CD4-positive, CD25-positive, alpha-beta regulatory T cell (primary cell): ENCODE measurements around the gene ATP8A2. TPM values are rescaled to one million over a fixed set of nuclear protein-coding genes. Genes with fewer than 3 reads are reported as not detected.
A peak's percentile ranks its signal among the peaks of the same experiment; 100 is the strongest.

Experiments used
- ATAC-seq, 2 donors: fragments of 150-1000 bp; cut with Tn5 transposase; one replicate each; pipeline ENCODE4 v1.10.0; 2021; ENCODE audit warnings: low read depth in 2 of 2, moderate number of reproducible peaks in 2 of 2, moderate library complexity in 1 of 2
- DNase-seq, 3 donors: peaks; one replicate each; pipeline versions ENCODE4 v3.0.0 to v3.0.0-alpha.2; 2012 to 2022; ENCODE audit warnings: mixed read lengths in 1 of 3
- H3K27ac ChIP-seq: one replicate; pipeline ENCODE4 v1.7.0; 2013; ENCODE audit warnings: mild to moderate bottlenecking, low read length; ENCODE audit not compliant: insufficient read depth, poor library complexity, severe bottlenecking
- H3K27me3 ChIP-seq: one replicate; pipeline ENCODE4 v1.7.0; 2013; ENCODE audit warnings: low read length; ENCODE audit not compliant: control insufficient read depth, insufficient read depth
- H3K36me3 ChIP-seq: one replicate; pipeline ENCODE4 v1.7.0; 2013; ENCODE audit warnings: mild to moderate bottlenecking, low read length, moderate library complexity; ENCODE audit not compliant: control insufficient read depth, insufficient read depth
- H3K4me1 ChIP-seq: 2 replicates; pipeline ENCODE4 v1.7.0; 2013; ENCODE audit warnings: mild to moderate bottlenecking, low read length; ENCODE audit not compliant: insufficient read depth, control insufficient read depth, poor library complexity, severe bottlenecking
- H3K4me3 ChIP-seq: one replicate; pipeline ENCODE4 v1.7.0; 2013; ENCODE audit warnings: low read depth, mild to moderate bottlenecking, low read length, moderate library complexity
- H3K9me3 ChIP-seq, 2 experiments: 1 replicate in 1 of 2; 2 replicates in 1 of 2; pipeline ENCODE4 v1.7.0; 2013; ENCODE audit warnings: low read length in 2 of 2, mild to moderate bottlenecking in 1 of 2, moderate library complexity in 1 of 2; ENCODE audit not compliant: control insufficient read depth in 2 of 2
- H3K27ac Mint-ChIP-seq, 3 donors: one replicate each; pipeline ENCODE4 v1.8.0; 2020 to 2022; ENCODE audit warnings: mild to moderate bottlenecking in 3 of 3, mixed read lengths in 3 of 3, moderate library complexity in 2 of 3
- H3K27me3 Mint-ChIP-seq: one replicate; pipeline ENCODE4 v1.8.0; 2022; ENCODE audit warnings: mild to moderate bottlenecking, mixed read lengths
- H3K36me3 Mint-ChIP-seq: one replicate; pipeline ENCODE4 v1.8.0; 2020; ENCODE audit warnings: mixed read lengths
- H3K4me1 Mint-ChIP-seq, 4 donors: one replicate each; pipeline ENCODE4 v1.8.0; 2020 to 2022; ENCODE audit warnings: mixed read lengths in 4 of 4, mild to moderate bottlenecking in 1 of 4
- H3K4me3 Mint-ChIP-seq, 4 donors: one replicate each; pipeline ENCODE4 v1.8.0; 2020 to 2022; ENCODE audit warnings: mild to moderate bottlenecking in 4 of 4, mixed read lengths in 4 of 4, moderate library complexity in 3 of 4
- H3K9me3 Mint-ChIP-seq, 7 donors: one replicate each; pipeline ENCODE4 v1.8.0; 2020 to 2022; ENCODE audit warnings: mixed read lengths in 7 of 7, mild to moderate bottlenecking in 3 of 7, moderate library complexity in 2 of 7
- polyA plus RNA-seq, 4 donors: library from polyadenylated mRNA; unstranded; fragments of 300-500 nt; fragmentation: Illumina TruSeq; gene quantifications; one replicate each; pipeline ENCODE4 v1.2.3, GENCODE V29; 2021
- total RNA-seq: library from RNA; stranded (reverse); gene quantifications from one replicate; pipeline ENCODE4 v1.2.3, GENCODE V29; 2022

Gene ATP8A2
- total and polyA plus RNA-seq, 5 donors from 2014 or later: 0.29 to 0.68 (median 0.55) TPM

- DNase-seq (no peak), ATAC-seq (no peak)
- Mint-ChIP-seq H3K27ac (no peak overlapping the region), H3K4me3 (no peak overlapping the region), H3K4me1 (no peaks in the 10 kb centered on the region), H3K36me3 (no peaks in the 10 kb centered on the region), H3K27me3 (peaks cover 12% of the 10 kb centered on the region), H3K9me3 (peaks cover 0 to 8% (median 3%) of the 10 kb centered on the region in 7 donors)
- Histone ChIP-seq H3K27me3 (no peaks in the 10 kb centered on the region), H3K4me1 (no peaks in the 10 kb centered on the region), H3K4me3 (no peak overlapping the region), H3K9me3 (no peaks in the 10 kb centered on the region), H3K36me3 (no peaks in the 10 kb centered on the region), H3K27ac (no peak overlapping the region)
Measured at GRCh38 chr13:25673711-25674110, 301.9 kb downstream of the ATP8A2 start.

- no peak overlapping the region for H3K27ac Mint-ChIP-seq
- peaks cover 0 to 4% (median 3%) of the 10 kb centered on the region in 7 donors for H3K9me3 Mint-ChIP-seq
- Histone ChIP-seq H3K27ac (no peak overlapping the region), H3K36me3 (no peaks in the 10 kb centered on the region), H3K9me3 (no peaks in the 10 kb centered on the region), H3K27me3 (no peaks in the 10 kb centered on the region), H3K4me3 (no peak overlapping the region), H3K4me1 (no peaks in the 10 kb centered on the region)
- no peaks in the 10 kb centered on the region for H3K36me3 Mint-ChIP-seq
- ATAC-seq (no peak), DNase-seq (no peak)
- H3K27me3 Mint-ChIP-seq: peaks cover 12% of the 10 kb centered on the region
- no peaks in the 10 kb centered on the region for H3K4me1 Mint-ChIP-seq
- H3K4me3 Mint-ChIP-seq: no peak overlapping the region
Measured at GRCh38 chr13:25674371-25674770, 302.6 kb downstream of the ATP8A2 start.

GRCh38 chr13:25675060-25675459 lies 303.3 kb downstream of the ATP8A2 start:
- no peaks in the 10 kb centered on the region for H3K4me1 ChIP-seq
- no peaks in the 10 kb centered on the region for H3K9me3 ChIP-seq
- no peaks in the 10 kb centered on the region for H3K27me3 ChIP-seq
- Mint-ChIP-seq H3K27ac (no peak overlapping the region), H3K36me3 (no peaks in the 10 kb centered on the region), H3K9me3 (peaks cover 0 to 2% (median 0%) of the 10 kb centered on the region in 7 donors), H3K27me3 (peaks cover 12% of the 10 kb centered on the region), H3K4me1 (no peaks in the 10 kb centered on the region), H3K4me3 (no peak overlapping the region)
- no peaks in the 10 kb centered on the region for H3K36me3 ChIP-seq
- no peak overlapping the region for H3K27ac ChIP-seq
- ATAC-seq: no peak
- DNase-seq: no peak
- no peak overlapping the region for H3K4me3 ChIP-seq

- Mint-ChIP-seq H3K27ac (no peak overlapping the region), H3K4me3 (no peak overlapping the region), H3K9me3 (peaks cover 0 to 1% (median 0%) of the 10 kb centered on the region in 7 donors), H3K4me1 (no peaks in the 10 kb centered on the region), H3K36me3 (no peaks in the 10 kb centered on the region), H3K27me3 (peaks cover 7% of the 10 kb centered on the region)
- H3K36me3 ChIP-seq: no peaks in the 10 kb centered on the region
- DNase-seq (no peak), ATAC-seq (no peak)
- no peaks in the 10 kb centered on the region for H3K27me3 ChIP-seq
- no peak overlapping the region for H3K4me3 ChIP-seq
- H3K9me3 ChIP-seq: no peaks in the 10 kb centered on the region
- no peaks in the 10 kb centered on the region for H3K4me1 ChIP-seq
- H3K27ac ChIP-seq: no peak overlapping the region
Measured at GRCh38 chr13:25677956-25678355, 306.2 kb downstream of the ATP8A2 start.

- DNase-seq: peak in 1 of 3 donors; percentile 0
- Histone ChIP-seq H3K4me1 (no peaks in the 10 kb centered on the region), H3K9me3 (no peaks in the 10 kb centered on the region), H3K27ac (no peak overlapping the region), H3K4me3 (no peak overlapping the region), H3K36me3 (no peaks in the 10 kb centered on the region), H3K27me3 (no peaks in the 10 kb centered on the region)
- Mint-ChIP-seq H3K9me3 (peaks cover 0 to 1% (median 0%) of the 10 kb centered on the region in 7 donors), H3K27me3 (peaks cover 4% of the 10 kb centered on the region), H3K4me1 (no peaks in the 10 kb centered on the region), H3K27ac (no peak overlapping the region), H3K36me3 (no peaks in the 10 kb centered on the region), H3K4me3 (no peak overlapping the region)
- ATAC-seq: no peak
Measured at GRCh38 chr13:25678398-25678797, 306.6 kb downstream of the ATP8A2 start.

- H3K4me1 ChIP-seq: no peaks in the 10 kb centered on the region
- no peak for DNase-seq
- no peaks in the 10 kb centered on the region for H3K4me1 Mint-ChIP-seq
Measured at GRCh38 chr13:25679159-25679558, 307.4 kb downstream of the ATP8A2 start.

GRCh38 chr13:25679936-25680335 lies 308.2 kb downstream of the ATP8A2 start:
- ATAC-seq (no peak), DNase-seq (no peak)
- Histone ChIP-seq H3K27ac (no peak overlapping the region), H3K27me3 (no peaks in the 10 kb centered on the region), H3K4me3 (no peak overlapping the region), H3K4me1 (no peaks in the 10 kb centered on the region), H3K36me3 (no peaks in the 10 kb centered on the region), H3K9me3 (no peaks in the 10 kb centered on the region)
- no peaks in the 10 kb centered on the region for H3K4me1 Mint-ChIP-seq
- H3K27ac Mint-ChIP-seq: no peak overlapping the region
- no peak overlapping the region for H3K4me3 Mint-ChIP-seq
- H3K27me3 Mint-ChIP-seq: peaks cover 4% of the 10 kb centered on the region
- H3K36me3 Mint-ChIP-seq: no peaks in the 10 kb centered on the region
- peaks cover 0 to 2% (median 0%) of the 10 kb centered on the region in 7 donors for H3K9me3 Mint-ChIP-seq

More at GRCh38 chr13:25679159-25679558, 307.4 kb downstream of the ATP8A2 start:
- H3K27ac ChIP-seq: no peak overlapping the region
- Mint-ChIP-seq H3K36me3 (no peaks in the 10 kb centered on the region), H3K4me3 (no peak overlapping the region), H3K27ac (no peak overlapping the region), H3K27me3 (peaks cover 4% of the 10 kb centered on the region), H3K9me3 (peaks cover 0 to 1% (median 0%) of the 10 kb centered on the region in 7 donors)
- no peaks in the 10 kb centered on the region for H3K27me3 ChIP-seq
- no peaks in the 10 kb centered on the region for H3K9me3 ChIP-seq
- H3K4me3 ChIP-seq: no peak overlapping the region
- no peaks in the 10 kb centered on the region for H3K36me3 ChIP-seq
- no peak for ATAC-seq

- no peak overlapping the region for H3K27ac ChIP-seq
- H3K4me3 Mint-ChIP-seq: no peak overlapping the region
- H3K4me1 Mint-ChIP-seq: no peaks in the 10 kb centered on the region
- no peaks in the 10 kb centered on the region for H3K36me3 Mint-ChIP-seq
- DNase-seq (no peak), ATAC-seq (no peak)
- H3K4me1 ChIP-seq: no peaks in the 10 kb centered on the region
- no peaks in the 10 kb centered on the region for H3K27me3 ChIP-seq
- H3K4me3 ChIP-seq: no peak overlapping the region
- H3K9me3 ChIP-seq: no peaks in the 10 kb centered on the region
- H3K27ac Mint-ChIP-seq: no peak overlapping the region
- H3K36me3 ChIP-seq: no peaks in the 10 kb centered on the region
- peaks cover 9% of the 10 kb centered on the region for H3K27me3 Mint-ChIP-seq
- peaks cover 0 to 2% (median 0%) of the 10 kb centered on the region in 7 donors for H3K9me3 Mint-ChIP-seq
Measured at GRCh38 chr13:25682276-25682675, 310.5 kb downstream of the ATP8A2 start.
